Heart left ventricle (tissue), 13 donors: ENCODE results near the gene DPH6.

Source experiments
- POLR2A ChIP-seq, 2 donors: fragments of 450-650 bp; IDR thresholded peaks; one replicate each; pipeline ENCODE4 v1.6.1; 2017; ENCODE audit warnings: antibody characterized with exemption in 2 of 2, mild to moderate bottlenecking in 2 of 2, moderate library complexity in 2 of 2
- TF ChIP-seq, protein P1 (sequence below), 12 donors: fragments of 200-600 bp; sonication (generic) in 4 of 12; IDR thresholded peaks; one replicate each; pipeline versions ENCODE4 v1.5.0 to v1.8.0; 2018 to 2022; ENCODE audit warnings: antibody characterized with exemption in 12 of 12, mild to moderate bottlenecking in 5 of 12
- donor health status: ischemic (EF 13 %, LVEDD 7.1; RV severe dilation, severe dysfunction).
- donor health status: DM: no; HTN: yes; CAD: no.
- donor health status: DM: no; HTN: no; CAD: no.
- donor health status: ischemic (EF 25% LVEDD 6.9; RV normal size, moderate dysfunction).
- donor health status: ischemic (EF 25% LVEDD 5.7; RV mildly dilated, moderate dysfunction).
- donor health status: ischemic (EF 35%, LVEDD 5.7; RV mildly dilated, moderate dysfunction).
- donor health status: nonischemic (EF 11% LVEDD 7.7; RV severe dilation, severe dysfunction).
- donor health status: DM: yes; HTN: yes; CAD: no.
- donor health status: PGD.
- donor health status: ischemic (EF 29% LVEDD 5.4; RV normal size, mild dysfunction).
- donor health status: nonischemic (EF 23%, LVEDD 6.1; RV moderate dilation, normal function).

DNA sequence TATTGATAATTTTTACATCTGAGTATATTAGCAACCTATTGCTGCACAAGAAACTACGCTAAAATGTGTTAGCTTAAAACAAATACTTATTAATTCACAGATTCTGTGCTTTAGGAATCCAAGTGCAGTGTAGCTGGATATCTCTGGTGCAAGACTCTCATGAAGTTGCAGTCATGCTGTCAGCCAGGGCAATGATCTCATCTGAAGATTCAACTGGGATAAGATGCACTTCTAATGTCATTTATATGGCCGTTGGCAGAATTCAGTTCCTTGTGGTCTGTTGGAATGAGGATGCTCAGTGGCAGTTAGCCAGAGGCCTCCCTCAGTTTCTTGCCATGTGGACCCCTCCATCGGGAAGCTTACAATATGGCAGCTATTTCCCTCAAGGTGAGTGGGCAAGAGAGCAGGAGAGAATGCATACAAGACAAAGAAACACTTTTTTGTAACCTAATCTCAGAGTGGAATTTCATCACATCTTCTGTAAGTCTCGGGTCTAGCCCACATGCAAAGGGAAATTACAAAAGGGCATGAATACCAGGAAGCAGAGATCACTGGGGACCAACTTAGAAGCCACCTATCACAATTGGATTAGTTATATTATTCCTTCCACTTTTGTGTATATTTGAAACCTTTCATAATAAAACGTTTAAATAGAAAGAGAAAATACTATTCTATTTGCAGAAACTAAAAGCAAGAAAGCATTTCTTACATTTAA lies 61.6 kb downstream of the DPH6 start:
- no peak for TF ChIP-seq POLR2A (IDR thresholded peaks at IDR 0.05)
- TF ChIP-seq, protein P1, sequence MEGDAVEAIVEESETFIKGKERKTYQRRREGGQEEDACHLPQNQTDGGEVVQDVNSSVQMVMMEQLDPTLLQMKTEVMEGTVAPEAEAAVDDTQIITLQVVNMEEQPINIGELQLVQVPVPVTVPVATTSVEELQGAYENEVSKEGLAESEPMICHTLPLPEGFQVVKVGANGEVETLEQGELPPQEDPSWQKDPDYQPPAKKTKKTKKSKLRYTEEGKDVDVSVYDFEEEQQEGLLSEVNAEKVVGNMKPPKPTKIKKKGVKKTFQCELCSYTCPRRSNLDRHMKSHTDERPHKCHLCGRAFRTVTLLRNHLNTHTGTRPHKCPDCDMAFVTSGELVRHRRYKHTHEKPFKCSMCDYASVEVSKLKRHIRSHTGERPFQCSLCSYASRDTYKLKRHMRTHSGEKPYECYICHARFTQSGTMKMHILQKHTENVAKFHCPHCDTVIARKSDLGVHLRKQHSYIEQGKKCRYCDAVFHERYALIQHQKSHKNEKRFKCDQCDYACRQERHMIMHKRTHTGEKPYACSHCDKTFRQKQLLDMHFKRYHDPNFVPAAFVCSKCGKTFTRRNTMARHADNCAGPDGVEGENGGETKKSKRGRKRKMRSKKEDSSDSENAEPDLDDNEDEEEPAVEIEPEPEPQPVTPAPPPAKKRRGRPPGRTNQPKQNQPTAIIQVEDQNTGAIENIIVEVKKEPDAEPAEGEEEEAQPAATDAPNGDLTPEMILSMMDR (IDR thresholded peaks at IDR 0.05): no peak
